Esophagus muscularis mucosa (tissue), 3 donors: ENCODE measurements around the gene HTR1A.

Experiments used
- POLR2A ChIP-seq: fragments of 450-650 bp; IDR thresholded peaks from one replicate; pipeline ENCODE4 v1.6.1; 2017; ENCODE audit warnings: antibody characterized with exemption, moderate library complexity, mild to moderate bottlenecking, low read depth
- TF ChIP-seq, protein P1 (sequence below), 3 experiments: fragments of 200-600 bp in 2 of 3; fragments of 450-650 bp in 1 of 3; sonication (generic) in 2 of 3; IDR thresholded peaks; one replicate each; pipeline ENCODE4 v1.5.1; 2017 to 2019; ENCODE audit warnings: antibody characterized with exemption in 3 of 3, mild to moderate bottlenecking in 2 of 3, moderate library complexity in 1 of 3

DNA sequence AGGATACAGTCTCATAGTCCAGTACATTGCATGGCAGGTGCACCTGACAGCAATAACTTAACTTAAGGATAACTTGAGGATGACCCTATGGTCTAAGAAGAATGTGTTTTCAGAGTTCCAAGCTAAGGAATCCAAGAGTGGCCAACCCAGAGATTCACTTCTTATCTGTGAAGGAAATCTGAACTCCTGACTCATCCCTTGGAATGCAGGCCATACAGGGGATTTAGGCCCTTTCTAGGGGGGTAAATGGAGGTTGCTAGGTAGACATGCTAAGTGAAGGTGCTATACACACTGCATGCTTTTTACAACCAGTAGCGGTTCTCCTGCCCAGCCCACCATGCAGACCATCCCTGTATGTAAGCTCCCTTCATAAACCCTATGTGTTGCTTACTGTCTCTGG is 50.4 kb downstream of the HTR1A start:
- TF ChIP-seq, protein P1, sequence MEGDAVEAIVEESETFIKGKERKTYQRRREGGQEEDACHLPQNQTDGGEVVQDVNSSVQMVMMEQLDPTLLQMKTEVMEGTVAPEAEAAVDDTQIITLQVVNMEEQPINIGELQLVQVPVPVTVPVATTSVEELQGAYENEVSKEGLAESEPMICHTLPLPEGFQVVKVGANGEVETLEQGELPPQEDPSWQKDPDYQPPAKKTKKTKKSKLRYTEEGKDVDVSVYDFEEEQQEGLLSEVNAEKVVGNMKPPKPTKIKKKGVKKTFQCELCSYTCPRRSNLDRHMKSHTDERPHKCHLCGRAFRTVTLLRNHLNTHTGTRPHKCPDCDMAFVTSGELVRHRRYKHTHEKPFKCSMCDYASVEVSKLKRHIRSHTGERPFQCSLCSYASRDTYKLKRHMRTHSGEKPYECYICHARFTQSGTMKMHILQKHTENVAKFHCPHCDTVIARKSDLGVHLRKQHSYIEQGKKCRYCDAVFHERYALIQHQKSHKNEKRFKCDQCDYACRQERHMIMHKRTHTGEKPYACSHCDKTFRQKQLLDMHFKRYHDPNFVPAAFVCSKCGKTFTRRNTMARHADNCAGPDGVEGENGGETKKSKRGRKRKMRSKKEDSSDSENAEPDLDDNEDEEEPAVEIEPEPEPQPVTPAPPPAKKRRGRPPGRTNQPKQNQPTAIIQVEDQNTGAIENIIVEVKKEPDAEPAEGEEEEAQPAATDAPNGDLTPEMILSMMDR (IDR thresholded peaks at IDR 0.05) = no peak
- TF ChIP-seq POLR2A = no peak
